ENCODE results near the gene ZNF536. TPM values are rescaled to one million over a fixed set of nuclear protein-coding genes. Genes with fewer than 3 reads are reported as not detected.

ZNF536 gene
- total and polyA plus RNA-seq, 12 donors = 0.22 to 10.7 (median 3.7) TPM

GRCh38 chr19:30590596-30591229 is 218.5 kb downstream of the ZNF536 start:
- no peak overlapping the region for H3K27ac ChIP-seq
- H3K36me3 ChIP-seq = no peaks in the 10 kb centered on the region
- DNase-seq = no peak
- peaks cover 0 to 11% (median 0%) of the 10 kb centered on the region in 9 donors for H3K4me1 ChIP-seq
- intact Hi-C loops (cut with DNase I) = no loop called here
- H3K27me3 ChIP-seq = peaks cover 0 to 12% (median 0%) of the 10 kb centered on the region in 7 donors
- H3K9me3 ChIP-seq = no peaks in the 10 kb centered on the region
- ATAC-seq = peak in 2 of 8 donors; percentile 45 to 46
- TF ChIP-seq CTCF (IDR thresholded peaks at IDR 0.05) = no peak
- 60 to 82% methylated on average over 1 of the region's 1 CpG for WGBS, 2 donors
- no peak overlapping the region for H3K4me3 ChIP-seq

GRCh38 chr19:30593356-30593755 is 221.2 kb downstream of the ZNF536 start:
- H3K9me3 ChIP-seq = no peaks in the 10 kb centered on the region
- no peak overlapping the region for H3K4me3 ChIP-seq
- DNase-seq (peak in 1 of 2 donors; percentile 23), ATAC-seq (no peak)
- H3K27ac ChIP-seq = no peak overlapping the region
- H3K36me3 ChIP-seq = no peaks in the 10 kb centered on the region
- TF ChIP-seq CTCF (IDR thresholded peaks at IDR 0.05) = no peak
- peaks cover 0 to 29% (median 4%) of the 10 kb centered on the region in 7 donors for H3K27me3 ChIP-seq
- H3K4me1 ChIP-seq = peaks cover 0 to 11% (median 0%) of the 10 kb centered on the region in 9 donors
- WGBS, 2 donors = 68 to 76% methylated on average over 5 of the region's 5 CpGs
- intact Hi-C loops (cut with DNase I) = no loop called here

- no peak overlapping the region for H3K4me3 ChIP-seq
- no peak for TF ChIP-seq CTCF (IDR thresholded peaks at IDR 0.05)
- no peak overlapping the region for H3K27ac ChIP-seq
- WGBS, 2 donors = 56 to 59% methylated on average over 11 of the region's 11 CpGs
- DNase-seq (no peak), ATAC-seq (peak in 1 of 8 donors; percentile 10)
- H3K27me3 ChIP-seq = peaks cover 0 to 29% (median 4%) of the 10 kb centered on the region in 7 donors
- no peaks in the 10 kb centered on the region for H3K36me3 ChIP-seq
- H3K9me3 ChIP-seq = no peaks in the 10 kb centered on the region
- H3K4me1 ChIP-seq = peaks cover 0 to 11% (median 0%) of the 10 kb centered on the region in 9 donors
- intact Hi-C loops (cut with DNase I) = no loop called here
These were observed 222.0 kb downstream of the ZNF536 start for GRCh38 chr19:30593975-30594745.

- Histone ChIP-seq H3K4me1 (peaks cover 0 to 4% (median 0%) of the 10 kb centered on the region in 9 donors), H3K27me3 (peaks cover 0 to 32% (median 4%) of the 10 kb centered on the region in 7 donors), H3K9me3 (no peaks in the 10 kb centered on the region), H3K4me3 (no peak overlapping the region), H3K27ac (no peak overlapping the region), H3K36me3 (no peaks in the 10 kb centered on the region)
- intact Hi-C loops (cut with DNase I) = no loop called here
- ATAC-seq = no peak
- 65 to 72% methylated on average over 6 of the region's 6 CpGs for WGBS, 2 donors
- DNase-seq = no peak
- TF ChIP-seq CTCF (IDR thresholded peaks at IDR 0.05) = no peak
These were observed 224.1 kb downstream of the ZNF536 start for GRCh38 chr19:30596268-30596667.
